ENCODE measurements around the gene DSC3.

Gene DSC3

GRCh38 chr18:30971338-30971956 is 71.1 kb downstream of the DSC3 start:
- TF ChIP-seq SUZ12 (IDR thresholded peaks at IDR 0.05; ENCODE audit: extremely low read depth, insufficient read depth, insufficient read length) = no peak
- TF ChIP-seq YY1 (IDR thresholded peaks at IDR 0.05; ENCODE audit: insufficient read depth, insufficient read length) = no peak
- TF ChIP-seq ZNF274 (IDR thresholded peaks at IDR 0.05; ENCODE audit: low read depth, low read length) = no peak
- DNase-seq (ENCODE audit: low read depth, low spot score) = no peak
- Histone ChIP-seq H3K4me1 (ENCODE audit: insufficient read depth, insufficient read length) (no peaks in the 10 kb centered on the region), H3K9ac (ENCODE audit: insufficient read length, low read depth) (no peak overlapping the region), H3K27me3 (ENCODE audit: insufficient read depth, insufficient read length) (no peaks in the 10 kb centered on the region), H3K4me3 (ENCODE audit: insufficient read length, low read depth) (no peak overlapping the region), H3K9me3 (ENCODE audit: insufficient read depth, low read length) (no peaks in the 10 kb centered on the region), H3K36me3 (ENCODE audit: insufficient read depth, insufficient read length, low read length) (no peaks in the 10 kb centered on the region)

- TF ChIP-seq SUZ12 (IDR thresholded peaks at IDR 0.05; ENCODE audit: extremely low read depth, insufficient read depth, insufficient read length) (no peak), YY1 (IDR thresholded peaks at IDR 0.05; ENCODE audit: insufficient read depth, insufficient read length) (no peak), ZNF274 (IDR thresholded peaks at IDR 0.05; ENCODE audit: low read depth, low read length) (no peak)
- Histone ChIP-seq H3K27me3 (ENCODE audit: insufficient read depth, insufficient read length) (no peaks in the 10 kb centered on the region), H3K9ac (ENCODE audit: insufficient read length, low read depth) (no peak overlapping the region), H3K4me1 (ENCODE audit: insufficient read depth, insufficient read length) (no peaks in the 10 kb centered on the region), H3K9me3 (ENCODE audit: insufficient read depth, low read length) (no peaks in the 10 kb centered on the region), H3K4me3 (ENCODE audit: insufficient read length, low read depth) (no peak overlapping the region), H3K36me3 (ENCODE audit: insufficient read depth, insufficient read length, low read length) (no peaks in the 10 kb centered on the region)
- no peak for DNase-seq (ENCODE audit: low read depth, low spot score)
These were observed 72.2 kb downstream of the DSC3 start for GRCh38 chr18:30970196-30970816.

- H3K4me1 ChIP-seq (ENCODE audit: insufficient read depth, insufficient read length) = no peaks in the 10 kb centered on the region
- DNase-seq (ENCODE audit: low read depth, low spot score) = no peak
- TF ChIP-seq SUZ12 (IDR thresholded peaks at IDR 0.05; ENCODE audit: extremely low read depth, insufficient read depth, insufficient read length) (no peak), ZNF274 (IDR thresholded peaks at IDR 0.05; ENCODE audit: low read depth, low read length) (no peak), YY1 (IDR thresholded peaks at IDR 0.05; ENCODE audit: insufficient read depth, insufficient read length) (no peak)
These were observed 72.8 kb downstream of the DSC3 start for GRCh38 chr18:30969670-30970170.

GRCh38 chr18:30967701-30968100 is 74.8 kb downstream of the DSC3 start:
- Histone ChIP-seq H3K4me1 (ENCODE audit: insufficient read depth, insufficient read length) (no peaks in the 10 kb centered on the region), H3K36me3 (ENCODE audit: insufficient read depth, insufficient read length, low read length) (no peaks in the 10 kb centered on the region), H3K4me3 (ENCODE audit: insufficient read length, low read depth) (no peak overlapping the region), H3K9ac (ENCODE audit: insufficient read length, low read depth) (no peak overlapping the region), H3K27me3 (ENCODE audit: insufficient read depth, insufficient read length) (no peaks in the 10 kb centered on the region), H3K9me3 (ENCODE audit: insufficient read depth, low read length) (no peaks in the 10 kb centered on the region)
- TF ChIP-seq SUZ12 (IDR thresholded peaks at IDR 0.05; ENCODE audit: extremely low read depth, insufficient read depth, insufficient read length) = no peak
- TF ChIP-seq YY1 (IDR thresholded peaks at IDR 0.05; ENCODE audit: insufficient read depth, insufficient read length) = no peak
- no peak for TF ChIP-seq ZNF274 (IDR thresholded peaks at IDR 0.05; ENCODE audit: low read depth, low read length)
- DNase-seq (ENCODE audit: low read depth, low spot score) = no peak

More at GRCh38 chr18:30969670-30970170, 72.8 kb downstream of the DSC3 start:
- no peaks in the 10 kb centered on the region for H3K9me3 ChIP-seq (ENCODE audit: insufficient read depth, low read length)
- H3K4me3 ChIP-seq (ENCODE audit: insufficient read length, low read depth) = no peak overlapping the region
- H3K9ac ChIP-seq (ENCODE audit: insufficient read length, low read depth) = no peak overlapping the region
- no peaks in the 10 kb centered on the region for H3K36me3 ChIP-seq (ENCODE audit: insufficient read depth, insufficient read length, low read length)
- no peaks in the 10 kb centered on the region for H3K27me3 ChIP-seq (ENCODE audit: insufficient read depth, insufficient read length)

- Histone ChIP-seq H3K4me3 (ENCODE audit: insufficient read length, low read depth) (no peak overlapping the region), H3K9ac (ENCODE audit: insufficient read length, low read depth) (no peak overlapping the region), H3K4me1 (ENCODE audit: insufficient read depth, insufficient read length) (no peaks in the 10 kb centered on the region), H3K36me3 (ENCODE audit: insufficient read depth, insufficient read length, low read length) (no peaks in the 10 kb centered on the region), H3K27me3 (ENCODE audit: insufficient read depth, insufficient read length) (no peaks in the 10 kb centered on the region), H3K9me3 (ENCODE audit: insufficient read depth, low read length) (no peaks in the 10 kb centered on the region)
- DNase-seq (ENCODE audit: low read depth, low spot score) = no peak
- TF ChIP-seq SUZ12 (IDR thresholded peaks at IDR 0.05; ENCODE audit: extremely low read depth, insufficient read depth, insufficient read length) (no peak), YY1 (IDR thresholded peaks at IDR 0.05; ENCODE audit: insufficient read depth, insufficient read length) (no peak)
These were observed 77.3 kb downstream of the DSC3 start for GRCh38 chr18:30965237-30965636.

GRCh38 chr18:30960661-30961060 is 81.9 kb downstream of the DSC3 start:
- H3K36me3 ChIP-seq (ENCODE audit: insufficient read depth, insufficient read length, low read length) = no peaks in the 10 kb centered on the region
- H3K27me3 ChIP-seq (ENCODE audit: insufficient read depth, insufficient read length) = no peaks in the 10 kb centered on the region
- no peak overlapping the region for H3K4me3 ChIP-seq (ENCODE audit: insufficient read length, low read depth)
- TF ChIP-seq YY1 (IDR thresholded peaks at IDR 0.05; ENCODE audit: insufficient read depth, insufficient read length) (no peak), ZNF274 (IDR thresholded peaks at IDR 0.05; ENCODE audit: low read depth, low read length) (no peak), SUZ12 (IDR thresholded peaks at IDR 0.05; ENCODE audit: extremely low read depth, insufficient read depth, insufficient read length) (no peak)
- H3K4me1 ChIP-seq (ENCODE audit: insufficient read depth, insufficient read length) = no peaks in the 10 kb centered on the region
- no peak overlapping the region for H3K9ac ChIP-seq (ENCODE audit: insufficient read length, low read depth)
- DNase-seq (ENCODE audit: low read depth, low spot score) = no peak
- H3K9me3 ChIP-seq (ENCODE audit: insufficient read depth, low read length) = no peaks in the 10 kb centered on the region

GRCh38 chr18:30957066-30957465 is 85.5 kb downstream of the DSC3 start:
- no peak for DNase-seq (ENCODE audit: low read depth, low spot score)

More at GRCh38 chr18:30957066-30957465, 85.5 kb downstream of the DSC3 start:
- H3K27me3 ChIP-seq (ENCODE audit: insufficient read depth, insufficient read length) = no peaks in the 10 kb centered on the region
- no peak for TF ChIP-seq YY1 (IDR thresholded peaks at IDR 0.05; ENCODE audit: insufficient read depth, insufficient read length)
- TF ChIP-seq SUZ12 (IDR thresholded peaks at IDR 0.05; ENCODE audit: extremely low read depth, insufficient read depth, insufficient read length) = no peak
- no peak for TF ChIP-seq ZNF274 (IDR thresholded peaks at IDR 0.05; ENCODE audit: low read depth, low read length)
- H3K4me3 ChIP-seq (ENCODE audit: insufficient read length, low read depth) = no peak overlapping the region
- H3K9ac ChIP-seq (ENCODE audit: insufficient read length, low read depth) = no peak overlapping the region
- no peaks in the 10 kb centered on the region for H3K36me3 ChIP-seq (ENCODE audit: insufficient read depth, insufficient read length, low read length)
- no peaks in the 10 kb centered on the region for H3K4me1 ChIP-seq (ENCODE audit: insufficient read depth, insufficient read length)
- no peaks in the 10 kb centered on the region for H3K9me3 ChIP-seq (ENCODE audit: insufficient read depth, low read length)

Data from NT2/D1 (cell line).